H1 (cell line): Measurements from ENCODE around the gene MRTFA. TPM values are rescaled to one million over a fixed set of nuclear protein-coding genes. Genes with fewer than 3 reads are reported as not detected.

Experiments used
- CTCF ChIA-PET: fragments of 300-600 bp; sonication (Branson Sonifier 250); formaldehyde crosslinking; loops from one replicate; lab custom pipeline; 2021; ENCODE audit not compliant: partially characterized antibody; lab: Charles Lee
- POLR2A ChIA-PET: fragments of 300-600 bp; sonication (Branson Sonifier 250); formaldehyde crosslinking; loops from one replicate; lab custom pipeline; 2021; ENCODE audit warnings: inconsistent platforms; ENCODE audit not compliant: partially characterized antibody; lab: Charles Lee
- DNase-seq, 2 experiments: peaks; one replicate each; pipeline versions ENCODE4 v3.0.0 to v3.0.0-alpha.2; 2010 to 2022; ENCODE audit warnings: low spot score in 2 of 2, low read depth in 1 of 2, mixed read lengths in 1 of 2
- FAIRE-seq: peaks from 2 replicates; lab custom pipeline; 2011; peaks lifted over from hg19 to GRCh38; lab: Jason Lieb, UNC
- H2AFZ ChIP-seq: 2 replicates; pipeline ENCODE4 v1.8.1; 2012; ENCODE audit warnings: low read length, inconsistent platforms
- H2AK5ac ChIP-seq: 2 replicates; pipeline ENCODE4 v1.6.1; 2013; ENCODE audit warnings: low read depth, low read length
- H2BK120ac ChIP-seq: replicated peaks from 2 replicates; pipeline ENCODE3; 2013; ENCODE audit warnings: low read depth, low read length, inconsistent platforms
- H2BK12ac ChIP-seq: 2 replicates; pipeline ENCODE4 v1.6.1; 2013; ENCODE audit warnings: low read depth, low read length
- H2BK15ac ChIP-seq: 2 replicates; pipeline ENCODE4 v1.6.1; 2013; ENCODE audit warnings: low read length
- H2BK20ac ChIP-seq: 2 replicates; pipeline ENCODE4 v1.6.1; 2013; ENCODE audit warnings: low read length
- H2BK5ac ChIP-seq: 2 replicates; pipeline ENCODE4 v1.6.1; 2013; ENCODE audit warnings: low read depth, low read length
- H3K14ac ChIP-seq: 2 replicates; pipeline ENCODE4 v1.6.1; 2013; ENCODE audit warnings: inconsistent platforms; ENCODE audit not compliant: insufficient read length
- H3K18ac ChIP-seq: 2 replicates; pipeline ENCODE4 v1.6.1; 2013; ENCODE audit warnings: low read length; ENCODE audit errors: extremely low read depth
- H3K23ac ChIP-seq: 2 replicates; pipeline ENCODE4 v1.6.1; 2013; ENCODE audit warnings: inconsistent platforms; ENCODE audit not compliant: insufficient read length
- H3K23me2 ChIP-seq: 2 replicates; pipeline ENCODE4 v1.6.1; 2013; ENCODE audit warnings: low read depth, low read length
- H3K27ac ChIP-seq: 2 replicates; pipeline ENCODE4 v1.6.1; 2011; ENCODE audit warnings: low read depth, low read length, inconsistent platforms
- H3K27me3 ChIP-seq, 4 experiments: replicated peaks in 1 of 4; 1 replicate in 1 of 4; 2 replicates in 3 of 4; pipeline versions ENCODE4 v1.6.1 to v1.8.1; 2011 to 2013; ENCODE audit warnings: low read length in 3 of 4, mild to moderate bottlenecking in 3 of 4, inconsistent platforms in 2 of 4, mixed read lengths in 2 of 4, moderate library complexity in 1 of 4; ENCODE audit not compliant: control insufficient read depth in 3 of 4, insufficient read depth in 3 of 4; ENCODE audit errors: extremely low read depth in 1 of 4
- H3K36me3 ChIP-seq, 4 experiments: 2 replicates each; pipeline versions ENCODE4 v1.6.1 to v1.8.1; 2011 to 2013; ENCODE audit warnings: mild to moderate bottlenecking in 4 of 4, low read length in 3 of 4, moderate library complexity in 2 of 4, control low read depth in 1 of 4, inconsistent platforms in 1 of 4; ENCODE audit not compliant: insufficient read depth in 4 of 4, control insufficient read depth in 2 of 4
- H3K4ac ChIP-seq: replicated peaks from 2 replicates; pipeline ENCODE3; 2013; ENCODE audit warnings: low read length, low read depth, mixed read lengths, inconsistent platforms; ENCODE audit not compliant: insufficient read length
- H3K4me1 ChIP-seq, 4 experiments: replicated peaks in 1 of 4; 1 replicate in 1 of 4; 2 replicates in 3 of 4; pipeline versions ENCODE4 v1.6.1 to v1.8.1; 2011 to 2013; ENCODE audit warnings: low read length in 3 of 4, inconsistent platforms in 2 of 4, mixed read lengths in 1 of 4; ENCODE audit not compliant: insufficient read depth in 4 of 4, control insufficient read depth in 3 of 4
- H3K4me2 ChIP-seq, 2 experiments: 2 replicates each; pipeline versions ENCODE4 v1.6.1 to v1.8.1; 2011 to 2013; ENCODE audit warnings: low read depth in 2 of 2, low read length in 2 of 2, control low read depth in 1 of 2, inconsistent platforms in 1 of 2, mild to moderate bottlenecking in 1 of 2; ENCODE audit not compliant: insufficient read depth in 1 of 2
- H3K4me3 ChIP-seq, 4 experiments: fragments of 200-600, 300-600 bp in 1 of 4; sonication (generic), shearing (Covaris generic), sonication (Bioruptor Twin) in 1 of 4; 2 replicates each; pipeline versions ENCODE4 v1.5.1 to v1.8.1; 2011 to 2016; ENCODE audit warnings: low read length in 4 of 4, low read depth in 3 of 4, control low read depth in 2 of 4, inconsistent platforms in 2 of 4, mild to moderate bottlenecking in 2 of 4, mixed read lengths in 1 of 4, moderate library complexity in 1 of 4; ENCODE audit not compliant: insufficient read depth in 2 of 4; ENCODE audit errors: extremely low read depth in 1 of 4
- H3K56ac ChIP-seq: replicated peaks from 2 replicates; pipeline ENCODE3; 2013; ENCODE audit warnings: low read depth, mild to moderate bottlenecking, mixed read lengths, low read length, inconsistent platforms; ENCODE audit not compliant: insufficient read length
- H3K79me1 ChIP-seq: 2 replicates; pipeline ENCODE4 v1.6.1; 2013; ENCODE audit warnings: low read depth, low read length, control low read depth
- H3K79me2 ChIP-seq, 2 experiments: 2 replicates each; pipeline versions ENCODE4 v1.6.1 to v1.8.1; 2012 to 2013; ENCODE audit warnings: low read length in 2 of 2, mild to moderate bottlenecking in 2 of 2, inconsistent platforms in 1 of 2; ENCODE audit not compliant: insufficient read depth in 2 of 2, control insufficient read depth in 1 of 2
- H3K9ac ChIP-seq, 4 experiments: replicated peaks in 1 of 4; 1 replicate in 1 of 4; 2 replicates in 3 of 4; pipeline versions ENCODE4 v1.6.1 to v1.8.1; 2011 to 2013; ENCODE audit warnings: low read depth in 3 of 4, low read length in 3 of 4, control low read depth in 2 of 4, mild to moderate bottlenecking in 2 of 4, moderate library complexity in 2 of 4, inconsistent platforms in 1 of 4; ENCODE audit errors: extremely low read depth in 1 of 4
- H3K9me3 ChIP-seq, 2 experiments: 2 replicates each; pipeline versions ENCODE4 v1.6.1 to v1.8.1; 2012 to 2013; ENCODE audit warnings: mild to moderate bottlenecking in 2 of 2, moderate library complexity in 2 of 2, control low read depth in 1 of 2, inconsistent platforms in 1 of 2, low read depth in 1 of 2, low read length in 1 of 2, mixed read lengths in 1 of 2; ENCODE audit not compliant: insufficient read depth in 2 of 2
- H4K20me1 ChIP-seq, 2 experiments: replicated peaks in 1 of 2; 2 replicates each; pipeline versions ENCODE3 to v1.8.1; 2011 to 2013; ENCODE audit warnings: inconsistent platforms in 2 of 2, low read length in 2 of 2, mild to moderate bottlenecking in 1 of 2; ENCODE audit not compliant: insufficient read depth in 2 of 2, control insufficient read depth in 1 of 2
- H4K5ac ChIP-seq: 2 replicates; pipeline ENCODE4 v1.6.1; 2013; ENCODE audit warnings: low read length, low read depth, mixed read lengths, inconsistent platforms; ENCODE audit not compliant: insufficient read length
- H4K8ac ChIP-seq: 2 replicates; pipeline ENCODE4 v1.8.0; 2013; ENCODE audit warnings: mild to moderate bottlenecking, moderate library complexity, low read length, inconsistent platforms; ENCODE audit not compliant: insufficient read depth; ENCODE audit errors: extremely low read depth
- H4K91ac ChIP-seq: replicated peaks from 2 replicates; pipeline ENCODE3; 2013; ENCODE audit warnings: low read length, mixed read lengths, inconsistent platforms; ENCODE audit not compliant: insufficient read length
- ATF2 ChIP-seq: IDR thresholded peaks from 2 replicates; pipeline ENCODE4 v1.6.1; 2012; ENCODE audit warnings: low read length, inconsistent platforms
- ATF3 ChIP-seq: IDR thresholded peaks from 2 replicates; pipeline ENCODE4 v1.6.1; 2011; ENCODE audit warnings: low read depth, mild to moderate bottlenecking, low read length; ENCODE audit not compliant: insufficient read depth
- JUN ChIP-seq: IDR thresholded peaks from 2 replicates; pipeline ENCODE4 v1.6.1; 2011; ENCODE audit warnings: low read depth, mild to moderate bottlenecking, improper control_type of control experiment, low read length
- KDM4A ChIP-seq: IDR thresholded peaks from one replicate; pipeline ENCODE4 v1.7.1; 2012; ENCODE audit warnings: low read depth, mild to moderate bottlenecking, moderate library complexity, low read length, inconsistent platforms; ENCODE audit not compliant: severe bottlenecking
- POLR2A ChIP-seq, 2 experiments: IDR thresholded peaks; 1 replicate in 1 of 2; 2 replicates in 1 of 2; pipeline ENCODE4 v1.6.1; 2011; ENCODE audit warnings: low read depth in 2 of 2, low read length in 2 of 2, mild to moderate bottlenecking in 2 of 2; ENCODE audit errors: control extremely low read depth in 1 of 2
- SIN3A ChIP-seq, 2 experiments: IDR thresholded peaks in 1 of 2; conservative IDR thresholded peaks in 1 of 2; 2 replicates each; pipeline ENCODE4 v1.6.1; 2011 to 2012; ENCODE audit warnings: low read length in 2 of 2, improper control_type of control experiment in 1 of 2, low read depth in 1 of 2, mild to moderate bottlenecking in 1 of 2
- SIX5 ChIP-seq: IDR thresholded peaks from 2 replicates; pipeline ENCODE4 v1.6.1; 2011; ENCODE audit warnings: mild to moderate bottlenecking, low read depth, low read length
- SP4 ChIP-seq: IDR thresholded peaks from 2 replicates; pipeline ENCODE4 v1.6.1; 2012; ENCODE audit warnings: low read length, inconsistent platforms
- USF2 ChIP-seq: IDR thresholded peaks from 2 replicates; pipeline ENCODE4 v1.6.1; 2011; ENCODE audit warnings: low read length, improper control_type of control experiment
- ZNF274 ChIP-seq: IDR thresholded peaks from 2 replicates; pipeline ENCODE4 v1.7.0; 2012; ENCODE audit warnings: low read length, borderline replicate concordance; ENCODE audit errors: extremely low read depth
- WGBS, 2 experiments: shearing (Covaris generic) in 1 of 2; methylation state at CpG; one replicate each; pipeline versions ENCODE4 v1.1.6 to v1.1.7; 2013 to 2015; ENCODE audit warnings: low lambda C conversion rate in 2 of 2, mixed read lengths in 2 of 2, inconsistent platforms in 1 of 2, low coverage in 1 of 2, missing lambda C conversion rate in 1 of 2; ENCODE audit not compliant: insufficient replicate concordance in 2 of 2, insufficient coverage in 1 of 2, insufficient read length in 1 of 2; ENCODE audit errors: extremely low coverage in 1 of 2, missing lambda C conversion rate in 1 of 2; 5-methylcytosine and 5-hydroxymethylcytosine counted together
- polyA plus RNA-seq, 7 experiments: library from polyadenylated mRNA; depleted of rRNA in 3 of 7; stranded (reverse) in 5 of 7; unstranded in 2 of 7; fragments of >200 nt in 5 of 7; fragments of 200-250 nt in 2 of 7; gene quantifications; 1 replicate in 5 of 7; 2 replicates in 1 of 7; 4 replicates in 1 of 7; pipeline versions ENCODE4 v1.2.1 to v1.2.3, GENCODE V29; 2011 to 2013; ENCODE audit warnings: missing spikeins in 2 of 7, mixed read lengths in 2 of 7
- total RNA-seq: library from RNA; stranded (reverse); fragmentation: NEBNext Ultra II Directional; extraction: Animal tissue kit (Norgen Biotek cat#: 25700); gene quantifications from 2 replicates; pipeline ENCODE4 v1.2.1, GENCODE V29; 2021

MRTFA gene
- total and polyA plus RNA-seq, 2 of the 8 experiments (the other 6 are each of a cell fraction or from before 2014, with no cell fraction given): 5.4 to 37.9 TPM

GRCh38 chr22:40479887-40480538, 156.5 kb downstream of the MRTFA start:
- Histone ChIP-seq H3K9me3 (no peaks in the 10 kb centered on the region), H3K4ac (no peak overlapping the region), H2BK5ac (no peak overlapping the region), H3K4me2 (no peak overlapping the region), H2BK12ac (no peak overlapping the region), H3K79me2 (no peaks in the 10 kb centered on the region), H3K27ac (no peak overlapping the region), H3K56ac (no peak overlapping the region), H3K36me3 (no peaks in the 10 kb centered on the region; a peak in 1 of 8 replicates), H2BK20ac (no peak overlapping the region), H4K5ac (no peak overlapping the region), H3K9ac (no peak overlapping the region), H4K20me1 (no peaks in the 10 kb centered on the region), H3K23ac (no peak overlapping the region), H4K8ac (no peak overlapping the region), H4K91ac (no peak overlapping the region), H3K27me3 (no peaks in the 10 kb centered on the region), H3K23me2 (no peaks in the 10 kb centered on the region), H2AFZ (no peak overlapping the region), H3K4me3 (no peak overlapping the region), H3K18ac (no peak overlapping the region), H3K79me1 (peaks cover 3% of the 10 kb centered on the region; the same call in 1 of the 2 replicates), H3K4me1 (peaks cover 0 to 6% (median 2%) of the 10 kb centered on the region in 4 experiments; a peak in 2 of 7 replicates), H2BK15ac (no peak overlapping the region), H3K14ac (no peak overlapping the region), H2BK120ac (no peak overlapping the region), H2AK5ac (no peak overlapping the region)
- FAIRE-seq (no peak), DNase-seq (no peak)
- POLR2A ChIA-PET: no interaction called here
- 89% methylated on average over 2 of the region's 2 CpGs; no CpG with 5 or more reads in 1 of the 2 experiments for WGBS, 2 experiments
- CTCF ChIA-PET: interaction anchor here (0.8 to 2.8 kb wide), 5 partner anchors 9 to 166 kb away, joined by 3 to 12 read pairs (median 6); no protein-coding TSS in a partner anchor
- no peak for TF ChIP-seq POLR2A (IDR thresholded peaks at IDR 0.05; ENCODE audit: control extremely low read depth in 1 of 2, low read depth in 2 of 2, low read length in 2 of 2)
- TF ChIP-seq JUN: no peak
- TF ChIP-seq KDM4A: no peak
- no peak for TF ChIP-seq SP4
- no peak for TF ChIP-seq ATF3
- TF ChIP-seq ATF2: no peak
- TF ChIP-seq USF2: no peak
- TF ChIP-seq SIX5: no peak
- TF ChIP-seq SIN3A (conservative IDR thresholded peaks at IDR 0.05 in 1 of 2, IDR thresholded peaks at IDR 0.05 in 1 of 2; ENCODE audit: low read depth in 1 of 2, low read length in 2 of 2): no peak
- TF ChIP-seq ZNF274: no peak
